ENCODE results near the gene FOXS1. TPM values are rescaled to one million over a fixed set of nuclear protein-coding genes. Genes with fewer than 3 reads are reported as not detected.

FOXS1 gene
- total and polyA plus RNA-seq, 2 experiments from 2014 or later = 0.26 TPM; not detected in 1

DNA sequence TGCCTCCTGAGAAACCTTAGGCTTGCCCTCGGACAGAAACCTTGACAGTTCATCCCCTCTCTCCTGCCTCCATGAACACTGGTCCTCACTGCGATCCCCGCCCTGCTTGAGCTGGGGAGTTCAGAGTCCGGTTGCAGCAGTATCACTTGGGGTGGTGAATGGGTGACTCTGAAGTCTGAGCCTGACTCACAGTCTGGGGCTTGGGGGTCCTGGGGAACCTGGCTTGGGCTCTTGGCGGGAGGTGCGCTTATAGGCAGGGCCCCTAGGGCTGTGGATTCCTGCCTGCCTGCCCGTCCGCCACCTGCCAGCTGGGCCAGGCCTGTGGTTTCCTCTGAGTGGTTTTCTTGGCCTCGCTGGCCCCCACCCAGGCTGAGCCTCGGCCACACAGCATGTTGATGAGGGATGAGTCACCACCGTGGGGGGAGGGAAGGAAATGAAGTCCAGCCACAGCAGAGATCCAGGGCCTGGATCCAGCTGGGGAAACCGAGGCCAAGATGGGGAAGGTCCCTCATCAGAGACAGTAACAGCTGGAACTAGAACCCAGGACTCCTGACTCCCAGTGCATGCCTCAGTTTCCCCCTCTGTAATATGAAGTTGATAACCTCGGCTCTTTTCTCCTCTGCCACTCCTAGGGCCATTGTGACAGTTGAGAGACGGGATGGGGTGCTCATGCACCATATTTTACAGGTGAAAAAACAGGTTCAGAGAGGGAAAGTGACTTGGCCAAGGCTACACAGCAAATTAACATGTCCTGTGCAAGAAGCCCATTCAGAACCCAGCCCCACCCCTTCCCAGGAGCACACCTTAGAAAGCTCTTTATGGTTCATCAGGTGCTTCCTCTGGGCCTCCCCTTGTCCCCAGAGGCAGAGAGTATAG, 9.2 kb downstream of the FOXS1 start:
- Mint-ChIP-seq H3K36me3 (ENCODE audit: low read depth) (no peaks in the 10 kb centered on the region; the same call in 2 of the 3 replicates), H3K9me3 (peaks cover 18% of the 10 kb centered on the region), H3K27me3 (ENCODE audit: insufficient read depth, low read depth, poor library complexity) (peaks cover 20% of the 10 kb centered on the region), H3K4me3 (no peak overlapping the region), H3K27ac (no peak overlapping the region), H3K4me1 (peaks cover 11% of the 10 kb centered on the region)
- Histone ChIP-seq H4K20me1 (replicated peaks; ENCODE audit: insufficient read depth) (no peaks in the 10 kb centered on the region), H3K27ac (ENCODE audit: low read depth) (no peak overlapping the region), H3K79me2 (replicated peaks; ENCODE audit: insufficient read depth) (no peaks in the 10 kb centered on the region), H2AFZ (no peak overlapping the region), H3K4me3 (no peak overlapping the region), H3K4me2 (no peak overlapping the region), H3K27me3 (ENCODE audit: insufficient read depth) (no peaks in the 10 kb centered on the region), H3K9me2 (ENCODE audit: insufficient read depth) (no peaks in the 10 kb centered on the region; the same call in 1 of the 2 replicates), H3K4me1 (ENCODE audit: insufficient read depth) (peaks cover 2% of the 10 kb centered on the region; the same call in 1 of the 2 replicates), H3F3A (replicated peaks; ENCODE audit: low read depth) (0 out of 2 replicates have a peak, but pooled peaks cover 4% of the 10 kb centered on the region), H3K36me3 (ENCODE audit: insufficient read depth) (no peaks in the 10 kb centered on the region)
- TF ChIP-seq EZH2 (IDR thresholded peaks at IDR 0.05; ENCODE audit: low read depth, unreplicated experiment) (no peak), EZH2phosphoT487 (IDR thresholded peaks at IDR 0.05; ENCODE audit: unreplicated experiment) (no peak), CREB1 (CRISPR knock-in tag; IDR thresholded peaks at IDR 0.05; ENCODE audit: low read depth) (no peak), POLR2AphosphoS5 (IDR thresholded peaks at IDR 0.05; ENCODE audit: low read depth) (no peak), ZNF114 (CRISPR knock-in tag; IDR thresholded peaks at IDR 0.05) (no peak)
- TF ChIP-seq, protein P1, sequence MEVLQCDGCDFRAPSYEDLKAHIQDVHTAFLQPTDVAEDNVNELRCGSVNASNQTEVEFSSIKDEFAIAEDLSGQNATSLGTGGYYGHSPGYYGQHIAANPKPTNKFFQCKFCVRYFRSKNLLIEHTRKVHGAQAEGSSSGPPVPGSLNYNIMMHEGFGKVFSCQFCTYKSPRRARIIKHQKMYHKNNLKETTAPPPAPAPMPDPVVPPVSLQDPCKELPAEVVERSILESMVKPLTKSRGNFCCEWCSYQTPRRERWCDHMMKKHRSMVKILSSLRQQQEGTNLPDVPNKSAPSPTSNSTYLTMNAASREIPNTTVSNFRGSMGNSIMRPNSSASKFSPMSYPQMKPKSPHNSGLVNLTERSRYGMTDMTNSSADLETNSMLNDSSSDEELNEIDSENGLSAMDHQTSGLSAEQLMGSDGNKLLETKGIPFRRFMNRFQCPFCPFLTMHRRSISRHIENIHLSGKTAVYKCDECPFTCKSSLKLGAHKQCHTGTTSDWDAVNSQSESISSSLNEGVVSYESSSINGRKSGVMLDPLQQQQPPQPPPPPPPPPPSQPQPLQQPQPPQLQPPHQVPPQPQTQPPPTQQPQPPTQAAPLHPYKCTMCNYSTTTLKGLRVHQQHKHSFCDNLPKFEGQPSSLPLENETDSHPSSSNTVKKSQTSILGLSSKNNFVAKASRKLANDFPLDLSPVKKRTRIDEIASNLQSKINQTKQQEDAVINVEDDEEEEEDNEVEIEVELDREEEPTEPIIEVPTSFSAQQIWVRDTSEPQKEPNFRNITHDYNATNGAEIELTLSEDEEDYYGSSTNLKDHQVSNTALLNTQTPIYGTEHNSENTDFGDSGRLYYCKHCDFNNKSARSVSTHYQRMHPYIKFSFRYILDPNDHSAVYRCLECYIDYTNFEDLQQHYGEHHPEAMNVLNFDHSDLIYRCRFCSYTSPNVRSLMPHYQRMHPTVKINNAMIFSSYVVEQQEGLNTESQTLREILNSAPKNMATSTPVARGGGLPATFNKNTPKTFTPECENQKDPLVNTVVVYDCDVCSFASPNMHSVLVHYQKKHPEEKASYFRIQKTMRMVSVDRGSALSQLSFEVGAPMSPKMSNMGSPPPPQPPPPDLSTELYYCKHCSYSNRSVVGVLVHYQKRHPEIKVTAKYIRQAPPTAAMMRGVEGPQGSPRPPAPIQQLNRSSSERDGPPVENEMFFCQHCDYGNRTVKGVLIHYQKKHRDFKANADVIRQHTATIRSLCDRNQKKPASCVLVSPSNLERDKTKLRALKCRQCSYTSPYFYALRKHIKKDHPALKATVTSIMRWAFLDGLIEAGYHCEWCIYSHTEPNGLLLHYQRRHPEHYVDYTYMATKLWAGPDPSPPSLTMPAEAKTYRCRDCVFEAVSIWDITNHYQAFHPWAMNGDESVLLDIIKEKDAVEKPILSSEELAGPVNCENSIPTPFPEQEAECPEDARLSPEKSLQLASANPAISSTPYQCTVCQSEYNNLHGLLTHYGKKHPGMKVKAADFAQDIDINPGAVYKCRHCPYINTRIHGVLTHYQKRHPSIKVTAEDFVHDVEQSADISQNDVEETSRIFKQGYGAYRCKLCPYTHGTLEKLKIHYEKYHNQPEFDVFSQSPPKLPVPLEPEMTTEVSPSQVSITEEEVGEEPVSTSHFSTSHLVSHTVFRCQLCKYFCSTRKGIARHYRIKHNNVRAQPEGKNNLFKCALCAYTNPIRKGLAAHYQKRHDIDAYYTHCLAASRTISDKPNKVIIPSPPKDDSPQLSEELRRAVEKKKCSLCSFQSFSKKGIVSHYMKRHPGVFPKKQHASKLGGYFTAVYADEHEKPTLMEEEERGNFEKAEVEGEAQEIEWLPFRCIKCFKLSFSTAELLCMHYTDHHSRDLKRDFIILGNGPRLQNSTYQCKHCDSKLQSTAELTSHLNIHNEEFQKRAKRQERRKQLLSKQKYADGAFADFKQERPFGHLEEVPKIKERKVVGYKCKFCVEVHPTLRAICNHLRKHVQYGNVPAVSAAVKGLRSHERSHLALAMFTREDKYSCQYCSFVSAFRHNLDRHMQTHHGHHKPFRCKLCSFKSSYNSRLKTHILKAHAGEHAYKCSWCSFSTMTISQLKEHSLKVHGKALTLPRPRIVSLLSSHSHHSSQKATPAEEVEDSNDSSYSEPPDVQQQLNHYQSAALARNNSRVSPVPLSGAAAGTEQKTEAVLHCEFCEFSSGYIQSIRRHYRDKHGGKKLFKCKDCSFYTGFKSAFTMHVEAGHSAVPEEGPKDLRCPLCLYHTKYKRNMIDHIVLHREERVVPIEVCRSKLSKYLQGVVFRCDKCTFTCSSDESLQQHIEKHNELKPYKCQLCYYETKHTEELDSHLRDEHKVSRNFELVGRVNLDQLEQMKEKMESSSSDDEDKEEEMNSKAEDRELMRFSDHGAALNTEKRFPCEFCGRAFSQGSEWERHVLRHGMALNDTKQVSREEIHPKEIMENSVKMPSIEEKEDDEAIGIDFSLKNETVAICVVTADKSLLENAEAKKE (CRISPR knock-in tag; IDR thresholded peaks at IDR 0.05) = no peak
- TF ChIP-seq, protein P2, sequence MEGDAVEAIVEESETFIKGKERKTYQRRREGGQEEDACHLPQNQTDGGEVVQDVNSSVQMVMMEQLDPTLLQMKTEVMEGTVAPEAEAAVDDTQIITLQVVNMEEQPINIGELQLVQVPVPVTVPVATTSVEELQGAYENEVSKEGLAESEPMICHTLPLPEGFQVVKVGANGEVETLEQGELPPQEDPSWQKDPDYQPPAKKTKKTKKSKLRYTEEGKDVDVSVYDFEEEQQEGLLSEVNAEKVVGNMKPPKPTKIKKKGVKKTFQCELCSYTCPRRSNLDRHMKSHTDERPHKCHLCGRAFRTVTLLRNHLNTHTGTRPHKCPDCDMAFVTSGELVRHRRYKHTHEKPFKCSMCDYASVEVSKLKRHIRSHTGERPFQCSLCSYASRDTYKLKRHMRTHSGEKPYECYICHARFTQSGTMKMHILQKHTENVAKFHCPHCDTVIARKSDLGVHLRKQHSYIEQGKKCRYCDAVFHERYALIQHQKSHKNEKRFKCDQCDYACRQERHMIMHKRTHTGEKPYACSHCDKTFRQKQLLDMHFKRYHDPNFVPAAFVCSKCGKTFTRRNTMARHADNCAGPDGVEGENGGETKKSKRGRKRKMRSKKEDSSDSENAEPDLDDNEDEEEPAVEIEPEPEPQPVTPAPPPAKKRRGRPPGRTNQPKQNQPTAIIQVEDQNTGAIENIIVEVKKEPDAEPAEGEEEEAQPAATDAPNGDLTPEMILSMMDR (conservative IDR thresholded peaks at IDR 0.05; ENCODE audit: low read depth in 2 of 2) = no peak
- TF ChIP-seq, protein P3, sequence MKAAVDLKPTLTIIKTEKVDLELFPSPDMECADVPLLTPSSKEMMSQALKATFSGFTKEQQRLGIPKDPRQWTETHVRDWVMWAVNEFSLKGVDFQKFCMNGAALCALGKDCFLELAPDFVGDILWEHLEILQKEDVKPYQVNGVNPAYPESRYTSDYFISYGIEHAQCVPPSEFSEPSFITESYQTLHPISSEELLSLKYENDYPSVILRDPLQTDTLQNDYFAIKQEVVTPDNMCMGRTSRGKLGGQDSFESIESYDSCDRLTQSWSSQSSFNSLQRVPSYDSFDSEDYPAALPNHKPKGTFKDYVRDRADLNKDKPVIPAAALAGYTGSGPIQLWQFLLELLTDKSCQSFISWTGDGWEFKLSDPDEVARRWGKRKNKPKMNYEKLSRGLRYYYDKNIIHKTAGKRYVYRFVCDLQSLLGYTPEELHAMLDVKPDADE (IDR thresholded peaks at IDR 0.05) = no peak
- TF ChIP-seq, protein P4, sequence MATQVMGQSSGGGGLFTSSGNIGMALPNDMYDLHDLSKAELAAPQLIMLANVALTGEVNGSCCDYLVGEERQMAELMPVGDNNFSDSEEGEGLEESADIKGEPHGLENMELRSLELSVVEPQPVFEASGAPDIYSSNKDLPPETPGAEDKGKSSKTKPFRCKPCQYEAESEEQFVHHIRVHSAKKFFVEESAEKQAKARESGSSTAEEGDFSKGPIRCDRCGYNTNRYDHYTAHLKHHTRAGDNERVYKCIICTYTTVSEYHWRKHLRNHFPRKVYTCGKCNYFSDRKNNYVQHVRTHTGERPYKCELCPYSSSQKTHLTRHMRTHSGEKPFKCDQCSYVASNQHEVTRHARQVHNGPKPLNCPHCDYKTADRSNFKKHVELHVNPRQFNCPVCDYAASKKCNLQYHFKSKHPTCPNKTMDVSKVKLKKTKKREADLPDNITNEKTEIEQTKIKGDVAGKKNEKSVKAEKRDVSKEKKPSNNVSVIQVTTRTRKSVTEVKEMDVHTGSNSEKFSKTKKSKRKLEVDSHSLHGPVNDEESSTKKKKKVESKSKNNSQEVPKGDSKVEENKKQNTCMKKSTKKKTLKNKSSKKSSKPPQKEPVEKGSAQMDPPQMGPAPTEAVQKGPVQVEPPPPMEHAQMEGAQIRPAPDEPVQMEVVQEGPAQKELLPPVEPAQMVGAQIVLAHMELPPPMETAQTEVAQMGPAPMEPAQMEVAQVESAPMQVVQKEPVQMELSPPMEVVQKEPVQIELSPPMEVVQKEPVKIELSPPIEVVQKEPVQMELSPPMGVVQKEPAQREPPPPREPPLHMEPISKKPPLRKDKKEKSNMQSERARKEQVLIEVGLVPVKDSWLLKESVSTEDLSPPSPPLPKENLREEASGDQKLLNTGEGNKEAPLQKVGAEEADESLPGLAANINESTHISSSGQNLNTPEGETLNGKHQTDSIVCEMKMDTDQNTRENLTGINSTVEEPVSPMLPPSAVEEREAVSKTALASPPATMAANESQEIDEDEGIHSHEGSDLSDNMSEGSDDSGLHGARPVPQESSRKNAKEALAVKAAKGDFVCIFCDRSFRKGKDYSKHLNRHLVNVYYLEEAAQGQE (IDR thresholded peaks at IDR 0.05; ENCODE audit: unreplicated experiment) = no peak
- ATAC-seq = no peak; the same call in 2 of the 3 replicates
- no peak for DNase-seq (ENCODE audit: low spot score)
